Osteocyte (in vitro differentiated cells): ENCODE data around the gene BATF. TPM values are rescaled to one million over a fixed set of nuclear protein-coding genes. Genes with fewer than 3 reads are reported as not detected.

Experiments
- DNase-seq: peaks from one replicate; pipeline ENCODE4 v3.0.0; 2021; ENCODE audit warnings: mixed read lengths; ENCODE audit not compliant: unreplicated experiment; ENCODE audit errors: extremely low spot score
- H3K27ac Mint-ChIP-seq: one replicate; pipeline ENCODE4 v1.8.0; 2021; ENCODE audit warnings: mild to moderate bottlenecking, mixed read lengths; ENCODE audit not compliant: unreplicated experiment
- H3K27me3 Mint-ChIP-seq: one replicate; pipeline ENCODE4 v1.8.0; 2021; ENCODE audit warnings: mixed read lengths; ENCODE audit not compliant: unreplicated experiment
- H3K36me3 Mint-ChIP-seq: one replicate; pipeline ENCODE4 v1.8.0; 2021; ENCODE audit warnings: mixed read lengths; ENCODE audit not compliant: unreplicated experiment
- H3K4me1 Mint-ChIP-seq: one replicate; pipeline ENCODE4 v1.8.0; 2021; ENCODE audit warnings: mixed read lengths; ENCODE audit not compliant: unreplicated experiment
- H3K4me3 Mint-ChIP-seq: one replicate; pipeline ENCODE4 v1.8.0; 2021; ENCODE audit warnings: mild to moderate bottlenecking, moderate library complexity, mixed read lengths; ENCODE audit not compliant: unreplicated experiment
- H3K9me3 Mint-ChIP-seq: one replicate; pipeline ENCODE4 v1.8.0; 2021; ENCODE audit warnings: mixed read lengths; ENCODE audit not compliant: unreplicated experiment
- total RNA-seq: library from RNA; stranded (reverse); gene quantifications from 2 replicates; pipeline ENCODE4 v1.2.1, GENCODE V29; 2021
- TF ChIP-seq, protein P1 (sequence below): fragments of 200-600 bp; sonication (generic); IDR thresholded peaks from 2 replicates; pipeline ENCODE4 v1.5.0; 2021; ENCODE audit warnings: antibody characterized with exemption, mild to moderate bottlenecking, moderate library complexity

BATF gene
- total RNA-seq, 1 donor from 2014 or later: not detected

DNA sequence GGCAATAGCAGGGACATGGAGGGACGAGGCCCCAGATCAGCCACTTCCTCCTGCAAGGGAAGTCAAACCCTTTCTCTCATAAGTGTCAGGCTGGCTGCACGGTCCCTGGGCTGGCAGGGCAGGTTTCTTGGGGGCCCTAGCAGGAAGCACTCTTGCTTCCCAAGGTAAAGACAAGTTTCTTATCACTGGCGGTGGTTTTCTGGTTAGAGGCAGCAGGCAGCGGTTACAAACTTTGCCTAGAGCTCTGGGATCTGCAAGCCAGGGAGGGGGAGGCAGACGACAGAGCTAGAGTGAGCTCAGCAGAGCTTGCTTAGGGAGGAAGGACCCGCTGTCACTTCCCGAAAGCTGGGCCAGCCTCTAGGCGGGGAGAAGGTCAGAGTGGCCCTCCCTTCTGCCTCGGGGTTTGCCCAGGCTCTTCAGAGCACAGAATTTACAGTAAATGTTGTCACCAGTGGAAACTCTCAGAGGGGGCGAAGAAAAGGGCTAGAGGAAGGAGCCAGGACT, 20.4 kb downstream of the BATF start:
- TF ChIP-seq, protein P1, sequence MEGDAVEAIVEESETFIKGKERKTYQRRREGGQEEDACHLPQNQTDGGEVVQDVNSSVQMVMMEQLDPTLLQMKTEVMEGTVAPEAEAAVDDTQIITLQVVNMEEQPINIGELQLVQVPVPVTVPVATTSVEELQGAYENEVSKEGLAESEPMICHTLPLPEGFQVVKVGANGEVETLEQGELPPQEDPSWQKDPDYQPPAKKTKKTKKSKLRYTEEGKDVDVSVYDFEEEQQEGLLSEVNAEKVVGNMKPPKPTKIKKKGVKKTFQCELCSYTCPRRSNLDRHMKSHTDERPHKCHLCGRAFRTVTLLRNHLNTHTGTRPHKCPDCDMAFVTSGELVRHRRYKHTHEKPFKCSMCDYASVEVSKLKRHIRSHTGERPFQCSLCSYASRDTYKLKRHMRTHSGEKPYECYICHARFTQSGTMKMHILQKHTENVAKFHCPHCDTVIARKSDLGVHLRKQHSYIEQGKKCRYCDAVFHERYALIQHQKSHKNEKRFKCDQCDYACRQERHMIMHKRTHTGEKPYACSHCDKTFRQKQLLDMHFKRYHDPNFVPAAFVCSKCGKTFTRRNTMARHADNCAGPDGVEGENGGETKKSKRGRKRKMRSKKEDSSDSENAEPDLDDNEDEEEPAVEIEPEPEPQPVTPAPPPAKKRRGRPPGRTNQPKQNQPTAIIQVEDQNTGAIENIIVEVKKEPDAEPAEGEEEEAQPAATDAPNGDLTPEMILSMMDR: no peak
- no peak overlapping the region for H3K27ac Mint-ChIP-seq
- peaks cover 8% of the 10 kb centered on the region for H3K27me3 Mint-ChIP-seq
- H3K9me3 Mint-ChIP-seq: no peaks in the 10 kb centered on the region
- H3K4me3 Mint-ChIP-seq: no peak overlapping the region
- no peak for DNase-seq
- H3K4me1 Mint-ChIP-seq: no peaks in the 10 kb centered on the region
- no peaks in the 10 kb centered on the region for H3K36me3 Mint-ChIP-seq

DNA sequence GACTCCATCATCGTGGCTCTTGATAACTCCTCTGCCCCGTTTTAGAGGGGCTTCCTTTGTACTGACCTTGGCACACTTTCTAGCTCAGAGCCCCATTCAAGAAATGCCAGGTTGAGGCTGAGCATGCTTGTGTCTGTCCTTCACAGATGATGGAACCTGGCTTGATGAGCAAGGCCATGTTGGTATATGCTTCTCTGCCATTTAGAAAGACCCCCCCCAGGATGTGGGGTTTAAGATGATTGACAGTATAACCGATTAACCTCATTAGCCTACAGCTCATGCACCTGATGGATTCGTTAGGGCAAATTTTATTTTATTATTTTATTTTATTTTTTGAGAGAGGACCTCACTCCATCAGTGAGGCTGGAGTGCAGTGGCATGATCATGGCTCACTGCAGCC, 21.0 kb downstream of the BATF start:
- no peak overlapping the region for H3K27ac Mint-ChIP-seq
- no peaks in the 10 kb centered on the region for H3K36me3 Mint-ChIP-seq
- no peaks in the 10 kb centered on the region for H3K4me1 Mint-ChIP-seq
- TF ChIP-seq, protein P1: no peak
- H3K9me3 Mint-ChIP-seq: no peaks in the 10 kb centered on the region
- peaks cover 8% of the 10 kb centered on the region for H3K27me3 Mint-ChIP-seq
- H3K4me3 Mint-ChIP-seq: no peak overlapping the region
- no peak for DNase-seq

DNA sequence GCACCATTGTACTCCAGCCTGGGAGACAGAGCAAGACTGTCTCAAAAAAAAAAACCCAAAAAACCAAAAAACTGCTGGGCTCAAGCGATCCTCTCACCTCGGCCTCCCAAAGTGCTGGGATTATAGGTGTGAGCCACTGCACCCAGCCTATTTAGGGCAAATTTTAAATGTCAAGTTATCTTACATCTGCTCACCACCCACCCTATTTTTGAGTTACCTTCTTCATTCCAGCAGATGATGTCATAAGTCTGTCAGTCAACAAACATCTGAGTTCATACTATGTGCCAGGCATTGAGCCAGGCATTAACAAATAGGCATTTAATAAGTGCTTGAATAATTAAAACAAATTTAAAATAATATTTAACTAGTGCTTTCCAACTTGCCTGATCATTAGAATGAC, 21.5 kb downstream of the BATF start:
- TF ChIP-seq, protein P1: no peak
- H3K36me3 Mint-ChIP-seq: no peaks in the 10 kb centered on the region
- no peaks in the 10 kb centered on the region for H3K4me1 Mint-ChIP-seq
- H3K4me3 Mint-ChIP-seq: no peak overlapping the region
- no peaks in the 10 kb centered on the region for H3K9me3 Mint-ChIP-seq
- H3K27ac Mint-ChIP-seq: no peak overlapping the region
- no peak for DNase-seq
- peaks cover 8% of the 10 kb centered on the region for H3K27me3 Mint-ChIP-seq

DNA sequence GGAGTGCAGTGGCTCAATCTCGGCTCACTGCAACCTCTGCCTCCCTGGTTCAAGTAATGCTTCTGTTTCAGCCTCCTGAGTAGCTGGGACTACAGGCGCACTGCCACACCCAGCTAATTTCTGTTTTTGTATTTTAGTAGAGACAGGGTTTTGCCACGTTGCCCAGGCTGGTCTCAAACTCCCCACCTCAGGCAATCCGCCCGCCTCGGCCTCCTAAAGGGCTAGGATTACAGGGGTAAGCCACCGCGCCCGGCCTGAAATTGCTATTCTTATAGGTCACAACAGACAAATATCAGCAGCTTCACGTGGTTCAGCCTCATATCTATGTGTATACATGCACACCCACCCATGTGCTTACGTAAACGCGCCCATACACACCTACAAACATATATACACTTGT, 23.6 kb downstream of the BATF start:
- Mint-ChIP-seq H3K27ac (no peak overlapping the region), H3K9me3 (no peaks in the 10 kb centered on the region), H3K36me3 (no peaks in the 10 kb centered on the region), H3K4me1 (no peaks in the 10 kb centered on the region), H3K4me3 (no peak overlapping the region), H3K27me3 (peaks cover 16% of the 10 kb centered on the region)
- no peak for DNase-seq
- TF ChIP-seq, protein P1: no peak

DNA sequence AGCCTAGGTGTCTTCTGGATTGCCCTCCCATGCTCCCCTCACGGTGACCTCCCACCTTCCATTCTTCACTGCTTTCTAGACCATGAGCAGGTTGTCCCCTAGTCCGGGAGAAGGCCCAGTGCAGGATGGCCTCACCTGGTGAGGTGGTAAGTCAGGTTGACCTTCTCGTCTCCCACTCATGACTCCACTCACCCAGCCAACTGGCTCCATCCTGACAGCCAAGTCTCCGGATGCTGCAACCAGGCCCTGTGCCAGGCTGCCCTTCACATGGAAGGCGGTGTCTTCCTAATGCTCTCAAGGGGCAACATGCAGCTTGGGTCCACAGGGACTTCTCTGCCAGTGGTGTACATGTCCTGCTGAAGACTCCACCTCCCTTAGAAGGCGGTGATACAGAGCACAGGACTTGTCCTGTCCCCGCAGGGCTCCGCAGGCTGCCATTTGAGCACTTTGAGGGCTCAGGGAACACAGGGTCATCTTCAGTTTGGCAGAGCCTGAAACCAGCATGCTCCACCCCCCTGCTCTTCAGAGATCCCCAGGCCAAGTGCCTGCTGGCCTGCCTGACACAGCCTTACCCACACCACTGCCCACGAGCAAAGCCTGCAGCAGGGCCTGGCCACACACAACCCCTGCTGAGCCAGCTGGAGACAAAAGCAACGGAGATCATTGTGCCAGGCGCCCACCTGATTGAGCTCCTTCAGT, 25.4 kb downstream of the BATF start:
- Mint-ChIP-seq H3K27ac (no peak overlapping the region), H3K4me1 (no peaks in the 10 kb centered on the region), H3K9me3 (no peaks in the 10 kb centered on the region), H3K4me3 (no peak overlapping the region), H3K27me3 (peaks cover 20% of the 10 kb centered on the region), H3K36me3 (no peaks in the 10 kb centered on the region)
- TF ChIP-seq, protein P1: no peak
- DNase-seq: no peak
